HG02798 (cell line): ENCODE data around the gene RUFY4.
"Not testable (repeated sequence)": the region's sequence is repeated elsewhere in the genome, so short reads cannot be mapped to it uniquely, and the experiment has no call there.

Experiments
- ATAC-seq: cut with Tn5 transposase; IDR thresholded peaks from one replicate; pipeline ENCODE4 v1.9.1; 2021; ENCODE audit warnings: mild to moderate bottlenecking; ENCODE audit not compliant: unreplicated experiment, poor library complexity

Gene RUFY4

GRCh38 chr2:218030409-218031195 lies 38.5 kb upstream of the RUFY4 start:
- ATAC-seq, result no peak

- no peak for ATAC-seq
Observed at GRCh38 chr2:218031261-218031660, 37.8 kb upstream of the RUFY4 start.

- ATAC-seq, result no peak
Observed at GRCh38 chr2:218031771-218032257, 37.2 kb upstream of the RUFY4 start.

- no peak for ATAC-seq
Observed at GRCh38 chr2:218032336-218033171, 36.5 kb upstream of the RUFY4 start.

- ATAC-seq, result no peak
Observed at GRCh38 chr2:218033208-218033589, 35.9 kb upstream of the RUFY4 start.

- no peak for ATAC-seq
Observed at GRCh38 chr2:218033590-218034496, 35.2 kb upstream of the RUFY4 start.

GRCh38 chr2:218034497-218035213 lies 34.4 kb upstream of the RUFY4 start:
- peak; percentile 82 for ATAC-seq

GRCh38 chr2:218035463-218036100 lies 33.5 kb upstream of the RUFY4 start:
- no peak for ATAC-seq

GRCh38 chr2:218036371-218036770 lies 32.7 kb upstream of the RUFY4 start:
- no peak for ATAC-seq

GRCh38 chr2:218039171-218039570 lies 29.9 kb upstream of the RUFY4 start:
- ATAC-seq, result no peak

GRCh38 chr2:218040883-218041282 lies 28.2 kb upstream of the RUFY4 start:
- no peak for ATAC-seq

GRCh38 chr2:218041302-218042168 lies 27.5 kb upstream of the RUFY4 start:
- ATAC-seq, result no peak

- ATAC-seq, result no peak
Observed at GRCh38 chr2:218043100-218043499, 26.0 kb upstream of the RUFY4 start.

- ATAC-seq, result no peak
Observed at GRCh38 chr2:218043701-218044109, 25.3 kb upstream of the RUFY4 start.

- ATAC-seq, result not testable (repeated sequence)
Observed at GRCh38 chr2:218044599-218044998, 24.5 kb upstream of the RUFY4 start.

GRCh38 chr2:218046238-218046637 lies 22.8 kb upstream of the RUFY4 start:
- ATAC-seq, result peak; percentile 77

GRCh38 chr2:218047536-218048225 lies 21.4 kb upstream of the RUFY4 start:
- no peak for ATAC-seq

- no peak for ATAC-seq
Observed at GRCh38 chr2:218051903-218052302, 17.1 kb upstream of the RUFY4 start.
